ENCODE measurements around the gene FRMPD4. TPM values are rescaled to one million over a fixed set of nuclear protein-coding genes. Genes with fewer than 3 reads are reported as not detected.

FRMPD4 gene
- total and polyA plus RNA-seq, 2 donors (not counting 3 experiments of a cell fraction or from before 2014, with no cell fraction given): not detected

DNA sequence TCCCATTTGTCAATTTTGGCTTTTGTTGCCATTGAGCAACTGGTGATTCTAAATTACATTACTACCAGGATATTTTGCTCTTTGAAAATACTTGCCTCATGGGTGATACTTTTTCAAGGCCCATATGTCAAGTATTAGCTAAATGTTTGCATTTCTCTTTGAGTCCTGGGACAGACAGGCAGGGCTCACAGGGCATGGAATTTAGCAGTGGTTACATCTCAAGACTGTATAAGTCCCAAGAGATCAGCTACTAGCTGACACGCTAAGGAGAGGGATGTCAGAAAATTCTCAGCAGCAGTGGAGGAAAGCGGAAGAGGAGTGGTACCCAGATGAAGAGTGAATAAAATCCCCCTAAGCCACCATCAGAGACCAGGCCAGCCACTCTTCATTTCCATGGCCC is 224.9 kb downstream of the FRMPD4 start:
- H4K20me1 ChIP-seq (replicated peaks; ENCODE audit: control insufficient read depth, extremely low read depth, insufficient read depth, low read length): no peaks in the 10 kb centered on the region
- no peaks in the 10 kb centered on the region for H3K79me2 ChIP-seq (ENCODE audit: control insufficient read depth, insufficient read depth, low read length)
- H3K4me2 ChIP-seq (ENCODE audit: insufficient read depth, low read length): no peak overlapping the region
- dilution Hi-C loops (cut with MboI; ENCODE audit: extremely low pct_ligation_motif_present, low sequenced_read_pairs): no loop called here
- H3K9me3 ChIP-seq (replicated peaks; ENCODE audit: control insufficient read depth, insufficient read depth, low read length): no peaks in the 10 kb centered on the region
- no peak overlapping the region for H3K27ac ChIP-seq (ENCODE audit: insufficient read depth, low read depth, low read length)
- no peaks in the 10 kb centered on the region for H3K27me3 ChIP-seq (ENCODE audit: control insufficient read depth in 2 of 2, insufficient read depth in 2 of 2, low read length in 2 of 2)
- CTCF ChIA-PET: no interaction called here
- DNase-seq (ENCODE audit: low read depth, low spot score) (no peak), FAIRE-seq (no peak)
- peaks cover 14% of the 10 kb centered on the region for H3K4me1 ChIP-seq (ENCODE audit: control insufficient read depth, extremely low read depth, insufficient read depth, low read length)
- TF ChIP-seq GATA2 (IDR thresholded peaks at IDR 0.05; ENCODE audit: insufficient read depth, insufficient read length, low read depth, low read length) (no peak), EZH2 (IDR thresholded peaks at IDR 0.05; ENCODE audit: borderline replicate concordance, low read depth, low read length, severe bottlenecking) (no peak)
- intact Hi-C loops (cut with micrococcal nuclease): no loop called here
- POLR2A ChIA-PET: no interaction called here
- no peak overlapping the region for H2AFZ ChIP-seq (ENCODE audit: low read depth, low read length)
- H3K9ac ChIP-seq (replicated peaks; ENCODE audit: extremely low read depth, insufficient read depth, low read length): no peak overlapping the region
- BruUV-seq (replicated peaks): no TSS peak
- no peak overlapping the region for H3K4me3 ChIP-seq (replicated peaks in 1 of 3; ENCODE audit: insufficient read depth in 1 of 3, low read depth in 1 of 3, low read length in 3 of 3)
- no peaks in the 10 kb centered on the region for H3K9me1 ChIP-seq (replicated peaks; ENCODE audit: control insufficient read depth, extremely low read depth, insufficient read depth, low read length)
- H3K36me3 ChIP-seq (ENCODE audit: control insufficient read depth in 2 of 2, extremely low read depth in 1 of 2, insufficient read depth in 2 of 2, low read length in 2 of 2): no peaks in the 10 kb centered on the region

DNA sequence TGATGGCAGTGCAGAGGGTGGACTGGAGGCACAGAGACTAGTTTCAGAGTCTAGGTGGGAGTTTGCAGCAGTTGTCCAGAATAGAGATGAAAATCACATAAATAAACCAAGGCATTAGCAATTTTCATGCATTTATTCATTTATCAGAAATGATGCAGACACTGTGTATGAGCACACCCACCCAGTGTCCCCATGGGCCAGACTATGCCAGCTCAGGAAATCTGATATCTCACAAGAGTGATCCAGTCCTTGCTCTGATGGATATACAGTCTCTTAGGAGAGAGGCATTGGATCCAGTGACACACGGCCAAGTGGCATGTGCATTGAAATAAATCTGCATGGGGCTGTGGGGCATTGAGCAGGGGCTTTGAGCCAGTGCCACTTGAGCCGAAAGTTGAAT is 228.2 kb downstream of the FRMPD4 start:
- dilution Hi-C loops (cut with MboI; ENCODE audit: extremely low pct_ligation_motif_present, low sequenced_read_pairs) (no loop called here), intact Hi-C loops (cut with micrococcal nuclease) (no loop called here)
- ChIA-PET CTCF (no interaction called here), POLR2A (no interaction called here)
- Histone ChIP-seq H3K4me3 (replicated peaks in 1 of 3; ENCODE audit: insufficient read depth in 1 of 3, low read depth in 1 of 3, low read length in 3 of 3) (no peak overlapping the region), H3K79me2 (ENCODE audit: control insufficient read depth, insufficient read depth, low read length) (no peaks in the 10 kb centered on the region), H3K36me3 (ENCODE audit: control insufficient read depth in 2 of 2, extremely low read depth in 1 of 2, insufficient read depth in 2 of 2, low read length in 2 of 2) (no peaks in the 10 kb centered on the region), H3K4me1 (ENCODE audit: control insufficient read depth, extremely low read depth, insufficient read depth, low read length) (peaks cover 5% of the 10 kb centered on the region), H4K20me1 (replicated peaks; ENCODE audit: control insufficient read depth, extremely low read depth, insufficient read depth, low read length) (no peaks in the 10 kb centered on the region), H3K4me2 (ENCODE audit: insufficient read depth, low read length) (no peak overlapping the region), H3K9me3 (replicated peaks; ENCODE audit: control insufficient read depth, insufficient read depth, low read length) (no peaks in the 10 kb centered on the region), H3K9me1 (replicated peaks; ENCODE audit: control insufficient read depth, extremely low read depth, insufficient read depth, low read length) (no peaks in the 10 kb centered on the region), H3K9ac (replicated peaks; ENCODE audit: extremely low read depth, insufficient read depth, low read length) (no peak overlapping the region), H3K27me3 (ENCODE audit: control insufficient read depth in 2 of 2, insufficient read depth in 2 of 2, low read length in 2 of 2) (no peaks in the 10 kb centered on the region), H3K27ac (ENCODE audit: insufficient read depth, low read depth, low read length) (no peak overlapping the region), H2AFZ (ENCODE audit: low read depth, low read length) (no peak overlapping the region)
- DNase-seq (ENCODE audit: low read depth, low spot score) (no peak), FAIRE-seq (no peak)
- TF ChIP-seq MYC (IDR thresholded peaks at IDR 0.05; ENCODE audit: low read depth, low read length) (no peak), POLR2A (IDR thresholded peaks at IDR 0.05; ENCODE audit: low read depth, low read length) (no peak), MAX (IDR thresholded peaks at IDR 0.05; ENCODE audit: insufficient read depth, insufficient read length) (no peak), EZH2 (IDR thresholded peaks at IDR 0.05; ENCODE audit: borderline replicate concordance, low read depth, low read length, severe bottlenecking) (no peak), FOS (IDR thresholded peaks at IDR 0.05; ENCODE audit: borderline replicate concordance, insufficient read depth, low read length) (no peak), CTCF (IDR thresholded peaks at IDR 0.05; ENCODE audit: extremely low read depth in 1 of 2, insufficient read depth in 1 of 2, low read depth in 1 of 2, low read length in 2 of 2) (no peak)
- no TSS peak for BruUV-seq (replicated peaks)
